SJSA1 (cell line): ENCODE results near the gene TMX4. TPM values are rescaled to one million over a fixed set of nuclear protein-coding genes. Genes with fewer than 3 reads are reported as not detected.

Experiments
- DNase-seq, 2 experiments: peaks; one replicate each; pipeline ENCODE4 v3.0.0-alpha.2; 2015 to 2020; ENCODE audit warnings: low spot score in 2 of 2, low read depth in 1 of 2
- H3K27ac ChIP-seq: fragments of 250-450 bp; sonication (Bioruptor Pico); 2 replicates; pipeline ENCODE4 v1.5.1; 2020; ENCODE audit warnings: mild to moderate bottlenecking, moderate library complexity
- H3K27me3 ChIP-seq: fragments of 250-450 bp; sonication (Bioruptor Pico); replicated peaks from 2 replicates; pipeline ENCODE4 v1.5.1; 2020; ENCODE audit warnings: mild to moderate bottlenecking, moderate library complexity
- H3K36me3 ChIP-seq: fragments of 250-450 bp; sonication (Bioruptor Pico); 2 replicates; pipeline ENCODE4 v1.5.1; 2020; ENCODE audit warnings: mild to moderate bottlenecking
- H3K4me1 ChIP-seq: fragments of 250-450 bp; sonication (Bioruptor Pico); replicated peaks from 2 replicates; pipeline ENCODE4 v1.6.1; 2021; ENCODE audit warnings: mild to moderate bottlenecking
- H3K4me3 ChIP-seq: fragments of 250-450 bp; sonication (Bioruptor Pico); 2 replicates; pipeline ENCODE4 v1.5.1; 2020; ENCODE audit warnings: mild to moderate bottlenecking
- H3K9me3 ChIP-seq: fragments of 250-450 bp; sonication (Bioruptor Pico); replicated peaks from 2 replicates; pipeline ENCODE4 v1.5.1; 2020; ENCODE audit warnings: mild to moderate bottlenecking
- total RNA-seq: library from RNA; depleted of rRNA; stranded (reverse); fragments of >200 nt; shearing (Covaris generic); gene quantifications from 2 replicates; pipeline ENCODE4 v1.2.3, GENCODE V29; 2014

Gene TMX4
- total RNA-seq, 1 experiment from 2014 or later = 18.9 TPM

- no peaks in the 10 kb centered on the region for H3K27me3 ChIP-seq
- H3K4me1 ChIP-seq = no peaks in the 10 kb centered on the region
- H3K9me3 ChIP-seq = no peaks in the 10 kb centered on the region
- no peaks in the 10 kb centered on the region for H3K36me3 ChIP-seq
- no peak overlapping the region for H3K27ac ChIP-seq
- H3K4me3 ChIP-seq = no peak overlapping the region
- DNase-seq = no peak
These were observed 14.5 kb downstream of the TMX4 start for GRCh38 chr20:8005033-8005432.

- Histone ChIP-seq H3K27me3 (no peaks in the 10 kb centered on the region), H3K27ac (no peak overlapping the region), H3K36me3 (no peaks in the 10 kb centered on the region), H3K4me1 (no peaks in the 10 kb centered on the region), H3K9me3 (no peaks in the 10 kb centered on the region), H3K4me3 (no peak overlapping the region)
- DNase-seq = no peak
These were observed 17.5 kb downstream of the TMX4 start for GRCh38 chr20:8002056-8002455.

- no peak overlapping the region for H3K27ac ChIP-seq
- no peak for DNase-seq
- no peaks in the 10 kb centered on the region for H3K36me3 ChIP-seq
- no peak overlapping the region for H3K4me3 ChIP-seq
- no peaks in the 10 kb centered on the region for H3K27me3 ChIP-seq
- no peaks in the 10 kb centered on the region for H3K4me1 ChIP-seq
- H3K9me3 ChIP-seq = no peaks in the 10 kb centered on the region
These were observed 18.8 kb downstream of the TMX4 start for GRCh38 chr20:8000796-8001195.

GRCh38 chr20:7996898-7997297, 22.7 kb downstream of the TMX4 start:
- Histone ChIP-seq H3K27ac (no peak overlapping the region), H3K4me1 (no peaks in the 10 kb centered on the region), H3K27me3 (no peaks in the 10 kb centered on the region), H3K36me3 (peaks cover 10% of the 10 kb centered on the region), H3K4me3 (no peak overlapping the region), H3K9me3 (no peaks in the 10 kb centered on the region)
- no peak for DNase-seq

GRCh38 chr20:7994809-7995208, 24.8 kb downstream of the TMX4 start:
- Histone ChIP-seq H3K4me3 (no peak overlapping the region), H3K27me3 (no peaks in the 10 kb centered on the region), H3K36me3 (peaks cover 10% of the 10 kb centered on the region), H3K4me1 (no peaks in the 10 kb centered on the region), H3K27ac (no peak overlapping the region), H3K9me3 (no peaks in the 10 kb centered on the region)
- DNase-seq = no peak

- Histone ChIP-seq H3K36me3 (peaks cover 10% of the 10 kb centered on the region), H3K27ac (no peak overlapping the region), H3K4me1 (no peaks in the 10 kb centered on the region), H3K9me3 (no peaks in the 10 kb centered on the region), H3K4me3 (no peak overlapping the region), H3K27me3 (no peaks in the 10 kb centered on the region)
- no peak for DNase-seq
These were observed 25.9 kb downstream of the TMX4 start for GRCh38 chr20:7993703-7994102.

GRCh38 chr20:7993238-7993637, 26.3 kb downstream of the TMX4 start:
- H3K4me3 ChIP-seq = no peak overlapping the region
- no peak overlapping the region for H3K27ac ChIP-seq
- no peaks in the 10 kb centered on the region for H3K4me1 ChIP-seq
- no peak for DNase-seq
- no peaks in the 10 kb centered on the region for H3K27me3 ChIP-seq
- peaks cover 10% of the 10 kb centered on the region for H3K36me3 ChIP-seq
- H3K9me3 ChIP-seq = no peaks in the 10 kb centered on the region

- Histone ChIP-seq H3K4me1 (no peaks in the 10 kb centered on the region), H3K4me3 (no peak overlapping the region), H3K9me3 (no peaks in the 10 kb centered on the region), H3K27ac (no peak overlapping the region), H3K36me3 (peaks cover 9% of the 10 kb centered on the region), H3K27me3 (no peaks in the 10 kb centered on the region)
- DNase-seq = no peak
These were observed 29.2 kb downstream of the TMX4 start for GRCh38 chr20:7990385-7990784.

GRCh38 chr20:7989379-7989778, 30.2 kb downstream of the TMX4 start:
- Histone ChIP-seq H3K4me1 (no peaks in the 10 kb centered on the region), H3K27ac (no peak overlapping the region), H3K27me3 (no peaks in the 10 kb centered on the region), H3K4me3 (no peak overlapping the region), H3K36me3 (peaks cover 6% of the 10 kb centered on the region), H3K9me3 (no peaks in the 10 kb centered on the region)
- DNase-seq = no peak

- no peak for DNase-seq
- H3K27ac ChIP-seq = no peak overlapping the region
- H3K9me3 ChIP-seq = no peaks in the 10 kb centered on the region
- peaks cover 4% of the 10 kb centered on the region for H3K36me3 ChIP-seq
- H3K27me3 ChIP-seq = no peaks in the 10 kb centered on the region
- no peaks in the 10 kb centered on the region for H3K4me1 ChIP-seq
- H3K4me3 ChIP-seq = no peak overlapping the region
These were observed 33.6 kb downstream of the TMX4 start for GRCh38 chr20:7985916-7986315.

- no peak for DNase-seq
- no peaks in the 10 kb centered on the region for H3K4me1 ChIP-seq
- H3K4me3 ChIP-seq = no peak overlapping the region
- no peaks in the 10 kb centered on the region for H3K9me3 ChIP-seq
- H3K27ac ChIP-seq = no peak overlapping the region
- no peaks in the 10 kb centered on the region for H3K27me3 ChIP-seq
- peaks cover 4% of the 10 kb centered on the region for H3K36me3 ChIP-seq
These were observed 35.4 kb downstream of the TMX4 start for GRCh38 chr20:7984192-7984591.

GRCh38 chr20:7981374-7981773, 38.2 kb downstream of the TMX4 start:
- no peak overlapping the region for H3K4me3 ChIP-seq
- no peaks in the 10 kb centered on the region for H3K27me3 ChIP-seq
- H3K9me3 ChIP-seq = no peaks in the 10 kb centered on the region
- peaks cover 4% of the 10 kb centered on the region for H3K36me3 ChIP-seq
- H3K4me1 ChIP-seq = no peaks in the 10 kb centered on the region
- no peak overlapping the region for H3K27ac ChIP-seq
- no peak for DNase-seq

GRCh38 chr20:7980332-7981046, 39.1 kb downstream of the TMX4 start:
- peak in 1 of 2 experiments; percentile 10 for DNase-seq
- H3K27me3 ChIP-seq = no peaks in the 10 kb centered on the region
- H3K36me3 ChIP-seq = no peaks in the 10 kb centered on the region; the same call in 1 of the 2 replicates
- H3K9me3 ChIP-seq = no peaks in the 10 kb centered on the region
- no peak overlapping the region for H3K4me3 ChIP-seq
- H3K27ac ChIP-seq = no peak overlapping the region
- no peaks in the 10 kb centered on the region for H3K4me1 ChIP-seq

- Histone ChIP-seq H3K36me3 (no peaks in the 10 kb centered on the region; the same call in 1 of the 2 replicates), H3K27ac (no peak overlapping the region), H3K9me3 (no peaks in the 10 kb centered on the region), H3K4me3 (no peak overlapping the region), H3K4me1 (no peaks in the 10 kb centered on the region), H3K27me3 (no peaks in the 10 kb centered on the region)
- DNase-seq = no peak
These were observed 41.9 kb downstream of the TMX4 start for GRCh38 chr20:7977709-7978108.

- Histone ChIP-seq H3K27me3 (no peaks in the 10 kb centered on the region), H3K9me3 (no peaks in the 10 kb centered on the region), H3K27ac (no peak overlapping the region), H3K4me1 (no peaks in the 10 kb centered on the region), H3K36me3 (no peaks in the 10 kb centered on the region), H3K4me3 (no peak overlapping the region)
- no peak for DNase-seq
These were observed 43.6 kb downstream of the TMX4 start for GRCh38 chr20:7975851-7976414.
